Heart left ventricle (tissue), 13 donors: ENCODE measurements around the gene GPR137.

Experiments used
- CTCF ChIP-seq, 12 donors: fragments of 200-600 bp; sonication (generic) in 4 of 12; IDR thresholded peaks; one replicate each; pipeline versions ENCODE4 v1.5.0 to v1.8.0; 2018 to 2022; ENCODE audit warnings: antibody characterized with exemption in 12 of 12, mild to moderate bottlenecking in 5 of 12
- POLR2A ChIP-seq, 2 donors: fragments of 450-650 bp; IDR thresholded peaks; one replicate each; pipeline ENCODE4 v1.6.1; 2017; ENCODE audit warnings: antibody characterized with exemption in 2 of 2, mild to moderate bottlenecking in 2 of 2, moderate library complexity in 2 of 2
- donor health status: ischemic (EF 13 %, LVEDD 7.1; RV severe dilation, severe dysfunction).
- donor health status: DM: no; HTN: yes; CAD: no.
- donor health status: DM: no; HTN: no; CAD: no.
- donor health status: ischemic (EF 25% LVEDD 6.9; RV normal size, moderate dysfunction).
- donor health status: ischemic (EF 25% LVEDD 5.7; RV mildly dilated, moderate dysfunction).
- donor health status: ischemic (EF 35%, LVEDD 5.7; RV mildly dilated, moderate dysfunction).
- donor health status: nonischemic (EF 11% LVEDD 7.7; RV severe dilation, severe dysfunction).
- donor health status: DM: yes; HTN: yes; CAD: no.
- donor health status: PGD.
- donor health status: ischemic (EF 29% LVEDD 5.4; RV normal size, mild dysfunction).
- donor health status: nonischemic (EF 23%, LVEDD 6.1; RV moderate dilation, normal function).

GRCh38 chr11:64296236-64296635 lies 10.6 kb downstream of the GPR137 start:
- TF ChIP-seq POLR2A (IDR thresholded peaks at IDR 0.05) (no peak), CTCF (IDR thresholded peaks at IDR 0.05) (no peak)
